Measurements from ENCODE around the gene PNCK.
"Not testable (repeated sequence)": the region's sequence is repeated elsewhere in the genome, so short reads cannot be mapped to it uniquely, and the experiment has no call there.

Gene PNCK

DNA sequence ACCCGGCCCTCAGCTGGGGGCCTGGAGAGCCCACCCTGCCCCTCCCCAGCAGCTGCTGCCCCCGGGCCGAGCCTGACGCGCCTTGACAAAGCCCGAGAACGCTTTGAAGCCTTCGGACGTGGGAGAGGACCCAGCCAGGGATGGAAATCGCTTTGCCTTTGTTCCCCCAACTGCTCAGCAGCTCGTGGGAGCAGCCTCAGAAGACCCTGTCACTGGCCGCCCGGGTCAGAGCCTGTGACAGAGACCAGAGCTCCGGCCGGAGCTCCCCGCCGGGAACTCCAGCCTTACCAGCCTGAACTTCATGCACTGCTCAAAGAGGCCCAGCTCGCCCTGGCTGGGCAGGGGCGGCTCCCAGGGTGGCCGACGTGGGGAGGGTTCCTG lies 11.5 kb upstream of the PNCK start:
- FAIRE-seq (no peak), DNase-seq (ENCODE audit: insufficient read length, low spot score) (no peak)
- TF ChIP-seq POLR2A (IDR thresholded peaks at IDR 0.05; ENCODE audit: low read depth, low read length) (no peak), PAX5 (IDR thresholded peaks at IDR 0.05; ENCODE audit: insufficient read depth, low read length, severe bottlenecking) (no peak), POU2F2 (IDR thresholded peaks at IDR 0.05; ENCODE audit: low read depth, low read length) (no peak), POLR2AphosphoS5 (IDR thresholded peaks at IDR 0.05; ENCODE audit: low read depth, low read length) (no peak), TAF1 (IDR thresholded peaks at IDR 0.05; ENCODE audit: low read depth, low read length) (no peak), SPI1 (IDR thresholded peaks at IDR 0.05; ENCODE audit: low read depth, low read length) (no peak)

DNA sequence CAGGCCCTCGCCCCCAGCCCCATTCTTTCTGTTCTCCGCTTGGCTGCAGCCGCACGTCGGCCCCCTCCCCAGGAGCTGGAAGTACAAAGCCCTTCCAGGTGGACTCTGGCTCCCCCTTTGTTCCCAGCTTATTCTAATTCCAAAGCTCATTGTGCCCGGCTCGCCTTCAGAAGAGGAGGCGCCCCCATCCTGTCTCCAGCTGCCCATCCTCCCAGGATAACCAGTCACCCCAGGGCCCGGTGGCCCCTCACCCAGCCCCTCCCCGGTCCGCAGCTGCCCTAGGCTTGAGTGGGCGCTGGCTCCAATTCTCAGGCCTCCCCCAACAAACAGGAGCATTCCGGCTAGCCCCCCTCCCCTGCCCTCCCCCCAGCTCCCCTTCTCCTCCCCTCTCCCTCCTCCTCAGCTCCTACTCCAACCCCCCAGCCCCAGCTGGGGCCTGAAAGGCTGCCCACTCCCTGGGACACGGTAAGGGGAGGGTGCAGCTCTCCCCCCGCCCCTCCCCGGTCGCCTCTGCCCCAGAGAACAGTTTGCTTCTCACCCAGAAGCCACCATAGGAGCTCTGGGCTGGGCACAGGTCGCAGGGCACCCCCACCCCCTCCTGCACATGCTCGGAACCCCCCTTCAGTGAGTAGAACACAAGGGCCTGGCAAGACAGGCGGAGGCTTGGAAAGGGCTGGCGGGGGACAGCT lies 11.0 kb upstream of the PNCK start:
- no peak for DNase-seq (ENCODE audit: insufficient read length, low spot score)
- no peak for FAIRE-seq
- no peak for TF ChIP-seq TAF1 (IDR thresholded peaks at IDR 0.05; ENCODE audit: low read depth, low read length)

DNA sequence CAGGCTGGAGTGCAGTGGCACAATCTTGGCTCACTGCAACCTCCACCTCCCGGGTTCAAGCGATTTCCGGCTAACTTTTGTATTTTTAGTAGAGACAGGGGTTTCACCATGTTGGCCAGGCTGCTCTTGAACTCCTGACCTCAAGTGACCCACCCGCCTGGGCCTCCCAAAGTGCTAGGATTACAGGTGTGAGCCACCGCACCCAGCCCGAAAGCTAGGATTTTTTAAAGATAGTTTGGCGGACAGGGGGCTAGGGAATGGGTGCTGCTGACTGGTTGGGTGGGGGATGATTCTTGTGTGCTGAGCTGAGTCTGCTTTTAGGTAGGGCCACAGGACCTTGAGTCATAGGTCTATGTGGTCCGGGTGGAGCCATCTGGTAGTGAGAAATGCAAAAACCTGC lies 9.9 kb upstream of the PNCK start:
- not testable (repeated sequence) for FAIRE-seq

DNA sequence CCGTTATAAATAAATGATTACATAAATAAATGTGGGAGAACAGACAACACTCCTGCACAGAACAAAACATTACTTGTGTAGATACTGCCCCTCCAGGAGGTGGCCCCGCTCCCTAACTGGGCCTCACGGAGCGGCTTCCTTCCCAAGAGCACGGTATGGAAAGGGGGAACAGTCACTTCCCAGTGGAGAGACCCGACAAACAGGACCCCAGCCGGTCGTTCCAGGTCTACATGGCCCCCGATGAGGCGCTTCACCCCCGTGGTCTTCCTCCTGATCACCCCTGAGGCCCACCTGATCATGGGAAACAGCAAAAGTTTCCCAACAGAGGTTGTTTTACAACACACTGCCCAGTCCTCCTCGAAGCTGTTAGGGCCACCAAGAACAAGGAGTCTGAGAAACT lies 7.6 kb upstream of the PNCK start:
- TF ChIP-seq POLR2A (IDR thresholded peaks at IDR 0.05; ENCODE audit: low read depth, low read length) (no peak), POU2F2 (IDR thresholded peaks at IDR 0.05; ENCODE audit: low read depth, low read length) (no peak), PAX5 (IDR thresholded peaks at IDR 0.05; ENCODE audit: insufficient read depth, low read length, severe bottlenecking) (no peak), POLR2AphosphoS5 (IDR thresholded peaks at IDR 0.05; ENCODE audit: low read depth, low read length) (no peak), SPI1 (IDR thresholded peaks at IDR 0.05; ENCODE audit: low read depth, low read length) (no peak), TAF1 (IDR thresholded peaks at IDR 0.05; ENCODE audit: low read depth, low read length) (no peak)
- FAIRE-seq = no peak
- no peak for DNase-seq (ENCODE audit: insufficient read length, low spot score)

More for the DNA sequence above, 9.9 kb upstream of the PNCK start:
- DNase-seq (ENCODE audit: insufficient read length, low spot score) = not testable (repeated sequence)

DNA sequence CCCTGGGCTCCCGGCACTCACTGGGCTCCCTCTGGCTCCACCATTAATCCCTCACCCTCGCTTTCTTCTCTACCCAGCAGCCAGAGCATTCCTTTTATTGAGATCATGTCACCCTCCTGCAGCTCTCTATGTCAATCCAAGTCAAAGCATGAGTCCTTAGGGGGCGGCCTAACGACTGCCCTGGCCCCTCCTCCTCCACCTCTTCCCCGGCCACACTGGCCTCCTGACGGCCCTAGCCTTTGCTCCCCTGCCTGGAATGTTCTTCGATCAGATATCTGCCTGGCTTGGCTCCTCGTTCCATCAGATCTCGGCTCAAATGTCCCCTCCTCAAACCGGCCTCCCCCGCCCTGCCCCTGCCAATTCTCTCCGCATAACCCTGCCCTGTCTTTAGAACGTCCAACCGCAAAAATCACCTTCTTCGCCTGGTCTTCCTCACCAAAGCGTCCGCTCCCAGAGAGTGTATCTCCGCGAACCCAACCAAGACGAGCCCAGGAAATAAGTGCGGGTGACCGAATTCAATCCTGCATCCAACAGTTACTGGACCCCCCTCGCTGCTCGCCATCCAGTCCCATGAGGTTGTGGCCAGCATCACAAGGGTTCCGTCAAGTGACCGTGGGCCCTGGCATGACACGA lies 722 bp upstream of the PNCK start:
- DNase-seq (ENCODE audit: insufficient read length, low spot score) (no peak), FAIRE-seq (no peak)
- TF ChIP-seq PAX5 (IDR thresholded peaks at IDR 0.05; ENCODE audit: insufficient read depth, low read length, severe bottlenecking) (no peak), TAF1 (IDR thresholded peaks at IDR 0.05; ENCODE audit: low read depth, low read length) (no peak), POLR2A (IDR thresholded peaks at IDR 0.05; ENCODE audit: low read depth, low read length) (no peak), SPI1 (IDR thresholded peaks at IDR 0.05; ENCODE audit: low read depth, low read length) (no peak), POU2F2 (IDR thresholded peaks at IDR 0.05; ENCODE audit: low read depth, low read length) (no peak), POLR2AphosphoS5 (IDR thresholded peaks at IDR 0.05; ENCODE audit: low read depth, low read length) (no peak)

DNA sequence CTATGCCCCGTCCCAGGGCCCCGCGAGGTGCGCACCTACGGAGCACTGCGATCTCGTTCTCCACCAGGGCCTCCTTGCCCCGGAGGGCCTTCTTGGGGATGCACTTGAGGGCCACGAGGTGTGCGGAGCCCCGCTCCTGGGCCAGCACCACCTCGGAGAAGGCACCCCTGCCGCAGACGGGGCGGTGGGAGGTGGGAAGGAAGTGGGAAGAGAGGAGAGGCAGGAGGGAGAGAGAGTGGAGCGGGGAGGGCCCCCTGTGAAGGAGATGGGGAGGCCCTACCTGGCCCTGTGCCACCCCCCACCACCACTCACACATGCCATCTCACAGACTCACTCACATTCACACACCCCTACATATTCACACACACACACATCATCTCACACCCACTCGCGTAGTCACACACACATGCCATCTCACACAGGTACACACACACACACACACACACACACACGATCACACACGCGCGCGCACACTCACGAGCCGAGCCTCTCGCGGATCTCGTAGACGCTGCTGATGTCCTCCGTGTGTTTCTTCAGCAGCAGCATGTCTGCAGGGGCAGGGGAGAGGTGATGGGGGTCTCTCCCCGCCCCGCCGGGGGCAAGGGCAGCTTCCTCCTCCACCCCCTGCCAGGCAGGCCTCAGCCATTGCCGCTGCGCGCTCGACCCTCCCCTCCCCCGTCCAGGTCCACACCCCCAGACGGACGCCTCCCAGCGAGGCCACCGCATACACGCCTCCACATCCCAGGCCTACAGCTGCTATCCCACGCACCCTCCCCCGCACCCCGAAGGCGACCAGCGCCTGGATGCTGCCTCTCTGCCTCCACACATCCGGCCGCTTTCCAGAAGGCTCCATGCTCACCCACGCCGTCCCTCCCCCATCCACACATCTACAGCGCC lies 834 bp downstream of the PNCK start:
- DNase-seq (ENCODE audit: insufficient read length, low spot score) = no peak
- FAIRE-seq = peak; percentile 5
- TF ChIP-seq TAF1 (IDR thresholded peaks at IDR 0.05; ENCODE audit: low read depth, low read length) = no peak
- no peak for TF ChIP-seq POLR2AphosphoS5 (IDR thresholded peaks at IDR 0.05; ENCODE audit: low read depth, low read length)
- no peak for TF ChIP-seq SPI1 (IDR thresholded peaks at IDR 0.05; ENCODE audit: low read depth, low read length)
- no peak for TF ChIP-seq PAX5 (IDR thresholded peaks at IDR 0.05; ENCODE audit: insufficient read depth, low read length, severe bottlenecking)
- TF ChIP-seq POLR2A (IDR thresholded peaks at IDR 0.05; ENCODE audit: low read depth, low read length) = no peak
- no peak for TF ChIP-seq POU2F2 (IDR thresholded peaks at IDR 0.05; ENCODE audit: low read depth, low read length)

DNA sequence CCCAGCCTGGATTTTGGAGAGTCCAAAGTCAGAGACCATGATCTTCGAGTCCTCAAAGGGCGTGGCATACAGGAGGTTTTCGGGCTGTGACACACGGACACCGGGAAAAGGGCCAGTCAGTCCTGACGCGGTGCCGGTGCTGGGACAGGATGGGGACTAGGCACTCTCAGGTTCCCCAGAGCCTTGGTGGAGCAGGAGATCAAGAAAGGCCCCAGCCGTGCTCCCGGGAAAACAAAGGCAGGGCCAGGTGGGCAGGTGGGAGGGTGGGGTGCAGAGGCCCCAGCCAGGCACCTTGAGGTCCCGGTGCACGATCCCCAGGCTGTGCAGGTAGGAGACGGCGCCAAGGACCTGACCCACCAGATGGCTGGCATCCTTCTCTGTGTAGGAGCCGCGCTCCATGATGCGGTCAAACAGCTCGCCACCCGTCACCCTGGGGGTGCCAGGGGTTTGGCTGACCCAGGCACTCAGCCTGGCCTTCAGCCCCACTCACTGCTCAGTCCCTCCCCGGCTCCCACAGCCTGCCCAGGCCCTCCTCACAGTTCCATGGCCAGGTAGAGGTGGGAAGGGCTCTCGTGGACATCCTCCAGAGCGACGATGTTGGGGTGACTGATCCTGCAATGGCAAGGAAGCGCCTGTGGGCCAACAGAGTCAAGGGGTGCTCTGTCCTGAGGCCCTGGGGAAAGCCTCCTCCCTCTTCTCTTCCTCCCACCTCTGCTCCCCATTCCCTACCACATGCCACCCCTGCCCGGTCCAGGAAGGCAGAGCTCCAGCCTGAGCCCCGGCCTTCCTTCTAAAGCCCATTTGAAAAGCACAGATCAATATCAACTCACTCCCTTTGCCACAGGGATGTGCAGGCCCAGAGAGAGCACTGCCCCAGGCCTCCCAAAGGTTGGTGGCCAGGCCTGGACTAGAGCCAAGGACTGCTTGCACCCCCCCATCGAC lies 1.8 kb downstream of the PNCK start:
- FAIRE-seq (no peak), DNase-seq (ENCODE audit: insufficient read length, low spot score) (no peak)
- TF ChIP-seq PAX5 (IDR thresholded peaks at IDR 0.05; ENCODE audit: insufficient read depth, low read length, severe bottlenecking) = no peak
- TF ChIP-seq POLR2AphosphoS5 (IDR thresholded peaks at IDR 0.05; ENCODE audit: low read depth, low read length) = no peak
- TF ChIP-seq SPI1 (IDR thresholded peaks at IDR 0.05; ENCODE audit: low read depth, low read length) = no peak
- TF ChIP-seq POU2F2 (IDR thresholded peaks at IDR 0.05; ENCODE audit: low read depth, low read length) = no peak
- no peak for TF ChIP-seq POLR2A (IDR thresholded peaks at IDR 0.05; ENCODE audit: low read depth, low read length)
- no peak for TF ChIP-seq TAF1 (IDR thresholded peaks at IDR 0.05; ENCODE audit: low read depth, low read length)

DNA sequence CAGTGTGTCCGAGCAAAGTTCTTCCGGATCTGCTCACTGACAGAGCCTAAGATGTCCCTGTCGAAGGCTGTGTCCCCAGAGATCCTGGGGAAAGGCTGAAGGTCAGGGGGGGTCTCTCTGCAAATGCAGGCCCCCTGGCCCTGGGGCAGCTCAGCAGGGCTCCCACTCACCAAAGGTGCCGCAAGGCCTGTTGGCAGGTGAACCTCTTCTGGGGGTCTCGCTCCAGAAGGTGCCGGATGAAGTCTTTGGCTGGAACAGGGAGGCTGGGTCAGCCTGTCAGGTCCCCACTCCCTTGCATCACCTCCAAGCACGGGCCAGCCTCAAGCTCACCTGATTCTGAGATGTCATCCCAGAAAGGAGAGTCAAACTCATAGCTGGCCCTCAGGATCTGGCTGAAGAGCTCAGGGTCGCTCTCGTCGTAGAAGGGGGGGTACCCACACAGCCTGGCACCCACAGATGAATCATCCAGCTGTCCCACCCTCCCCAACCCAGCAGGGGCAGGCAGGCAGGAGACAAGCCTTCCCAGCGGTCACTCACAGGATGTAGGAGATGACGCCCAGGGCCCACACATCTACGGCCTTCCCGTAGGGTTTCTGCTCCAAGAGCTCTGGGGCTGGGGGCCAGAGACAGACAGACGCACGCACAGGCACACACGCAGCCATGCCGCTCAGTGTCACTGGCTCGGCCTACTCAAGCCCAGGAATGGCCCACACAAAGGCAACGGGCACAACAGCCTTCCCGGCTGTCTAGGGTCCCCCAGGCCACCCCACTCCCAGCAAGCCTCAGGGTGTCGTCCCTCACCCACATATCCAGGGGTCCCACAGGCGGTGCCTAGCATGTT lies 2.6 kb downstream of the PNCK start:
- TF ChIP-seq SPI1 (IDR thresholded peaks at IDR 0.05; ENCODE audit: low read depth, low read length) (no peak), POLR2A (IDR thresholded peaks at IDR 0.05; ENCODE audit: low read depth, low read length) (no peak), POU2F2 (IDR thresholded peaks at IDR 0.05; ENCODE audit: low read depth, low read length) (no peak), POLR2AphosphoS5 (IDR thresholded peaks at IDR 0.05; ENCODE audit: low read depth, low read length) (no peak), PAX5 (IDR thresholded peaks at IDR 0.05; ENCODE audit: insufficient read depth, low read length, severe bottlenecking) (no peak), TAF1 (IDR thresholded peaks at IDR 0.05; ENCODE audit: low read depth, low read length) (no peak)
- FAIRE-seq (no peak), DNase-seq (ENCODE audit: insufficient read length, low spot score) (no peak)
